Fibroblast of skin of scalp (primary cell): ENCODE data around the gene CDKN1A.
"Not testable (repeated sequence)": the region's sequence is repeated elsewhere in the genome, so short reads cannot be mapped to it uniquely, and the experiment has no call there.

Source experiments
- DNase-seq: peaks from one replicate; pipeline ENCODE4 v3.0.0-alpha.2; 2013

The CDKN1A gene

DNA sequence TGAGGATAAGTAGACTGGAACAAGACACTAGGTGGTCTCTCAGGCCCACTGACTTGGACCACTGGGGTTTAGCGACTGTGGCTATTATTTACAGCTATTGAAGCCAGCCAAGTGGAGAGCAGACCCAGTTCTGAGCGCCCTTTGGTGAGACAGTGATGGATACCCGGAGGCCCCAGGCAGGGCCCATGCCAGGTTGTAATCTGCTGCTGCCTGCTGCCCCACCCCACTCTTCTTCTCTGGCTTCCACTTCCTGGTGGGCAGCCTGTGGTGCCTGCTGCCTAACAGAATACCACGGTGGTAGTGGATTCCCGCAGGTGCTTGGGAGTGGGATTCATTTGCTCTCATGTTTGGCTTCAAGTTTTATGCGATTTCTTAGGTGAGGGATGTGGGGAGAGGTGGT is 19.7 kb downstream of the CDKN1A start:
- no peak for DNase-seq

- no peak for DNase-seq
These were observed 20.4 kb downstream of the CDKN1A start for GRCh38 chr6:36698871-36699271.

DNA sequence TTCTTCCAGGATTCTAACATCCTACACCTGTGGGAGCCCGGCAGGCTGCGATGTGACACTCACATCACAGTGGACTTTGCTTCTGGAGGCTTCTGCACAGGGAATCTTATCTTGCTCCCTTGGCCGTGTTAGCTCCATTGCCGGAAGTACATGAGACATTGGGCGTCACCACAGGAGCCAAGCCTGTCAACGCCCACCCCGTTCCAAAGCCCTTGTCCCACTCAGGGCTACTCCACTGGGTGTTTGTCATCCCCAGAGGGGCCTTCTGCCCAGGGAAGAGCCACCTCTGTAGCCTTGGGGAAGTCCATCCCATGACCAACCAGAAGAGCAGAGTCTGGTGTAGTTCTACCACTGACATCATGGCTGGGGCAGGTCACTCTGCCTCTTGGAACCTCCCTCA is 20.8 kb downstream of the CDKN1A start:
- DNase-seq: no peak

- DNase-seq: no peak
These were observed 21.7 kb downstream of the CDKN1A start for GRCh38 chr6:36700071-36700812.

GRCh38 chr6:36700831-36701230 is 22.3 kb downstream of the CDKN1A start:
- no peak for DNase-seq

GRCh38 chr6:36701401-36701991 is 23.0 kb downstream of the CDKN1A start:
- peak; percentile 23 for DNase-seq

DNA sequence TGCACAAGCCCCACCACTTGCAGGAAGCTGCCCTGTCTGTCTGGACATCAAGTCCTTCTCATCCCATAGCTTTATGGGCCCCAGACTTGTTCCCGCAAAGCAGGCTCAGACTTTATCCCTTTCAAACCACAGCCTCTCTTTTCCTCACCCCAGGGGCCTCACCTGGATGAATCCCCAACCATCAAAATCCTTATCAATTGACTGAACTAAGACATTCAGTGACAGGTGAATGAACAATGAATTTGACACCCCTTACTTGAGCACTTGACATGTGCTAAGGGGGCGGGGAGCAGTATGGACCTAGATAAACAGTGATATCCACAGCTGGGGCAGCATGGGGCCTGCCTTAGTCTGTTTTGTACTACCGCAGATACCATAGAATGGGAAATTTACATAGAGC is 24.1 kb downstream of the CDKN1A start:
- no peak for DNase-seq

DNA sequence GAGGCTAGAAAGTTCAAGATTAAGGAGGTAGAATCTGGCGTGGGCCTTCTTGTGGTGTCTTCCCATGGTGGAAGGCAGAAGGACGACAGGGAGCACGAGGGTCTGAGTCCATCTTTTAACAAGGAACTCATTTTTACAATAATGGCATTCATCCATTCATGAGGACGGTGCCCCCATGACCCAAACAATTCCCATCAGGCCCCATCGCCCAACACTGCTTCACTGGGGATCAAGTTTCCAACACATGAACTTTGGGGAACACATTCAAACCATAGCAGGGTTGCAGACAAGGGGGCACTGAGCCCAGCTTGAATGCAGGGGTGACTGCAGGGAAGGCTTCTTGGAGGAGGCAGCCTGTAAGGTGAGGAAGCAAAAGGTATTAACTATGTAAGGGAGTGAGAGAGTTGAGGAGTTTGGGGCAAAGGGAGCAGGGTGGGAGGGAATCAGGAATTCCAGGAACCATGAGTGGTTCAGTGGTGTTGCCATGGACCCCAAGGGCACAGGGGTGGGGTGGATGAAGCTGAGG is 24.6 kb downstream of the CDKN1A start:
- DNase-seq: no peak

GRCh38 chr6:36703982-36704381 is 25.5 kb downstream of the CDKN1A start:
- no peak for DNase-seq

DNA sequence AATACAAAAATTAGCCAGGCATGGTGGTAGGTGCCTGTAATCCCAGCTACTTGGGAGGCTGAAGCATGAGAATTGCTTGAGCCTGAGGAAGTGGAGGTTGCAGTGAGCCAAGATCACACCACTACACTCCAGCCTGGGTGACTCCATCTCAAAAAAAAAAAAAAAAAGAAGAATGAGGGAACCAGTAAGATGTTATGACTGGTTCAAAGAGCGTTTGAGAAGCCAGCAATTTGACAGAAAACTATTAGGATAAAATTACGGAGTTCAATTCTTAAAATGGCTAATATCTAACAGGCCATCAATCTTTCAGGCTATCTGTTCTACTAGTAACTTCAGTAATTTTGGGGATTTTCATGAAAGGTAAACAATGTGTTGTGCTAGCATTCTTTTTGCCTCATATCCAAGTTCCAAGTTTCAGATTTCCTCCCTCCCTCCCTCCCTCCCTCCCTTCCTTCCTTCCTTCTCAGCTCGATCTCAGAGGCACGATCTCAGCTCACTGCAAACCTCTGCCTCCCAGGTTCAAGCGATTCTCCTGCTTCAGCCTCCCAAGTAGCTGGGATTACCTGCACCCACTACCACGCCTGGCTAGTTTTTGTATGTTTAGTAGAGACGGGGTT is 26.6 kb downstream of the CDKN1A start:
- not testable (repeated sequence) for DNase-seq

- DNase-seq: no peak
These were observed 27.8 kb downstream of the CDKN1A start for GRCh38 chr6:36706339-36706738.

GRCh38 chr6:36712816-36713215 is 34.3 kb downstream of the CDKN1A start:
- DNase-seq: no peak

GRCh38 chr6:36713846-36714245 is 35.3 kb downstream of the CDKN1A start:
- DNase-seq: no peak

GRCh38 chr6:36714511-36714910 is 36.0 kb downstream of the CDKN1A start:
- no peak for DNase-seq

DNA sequence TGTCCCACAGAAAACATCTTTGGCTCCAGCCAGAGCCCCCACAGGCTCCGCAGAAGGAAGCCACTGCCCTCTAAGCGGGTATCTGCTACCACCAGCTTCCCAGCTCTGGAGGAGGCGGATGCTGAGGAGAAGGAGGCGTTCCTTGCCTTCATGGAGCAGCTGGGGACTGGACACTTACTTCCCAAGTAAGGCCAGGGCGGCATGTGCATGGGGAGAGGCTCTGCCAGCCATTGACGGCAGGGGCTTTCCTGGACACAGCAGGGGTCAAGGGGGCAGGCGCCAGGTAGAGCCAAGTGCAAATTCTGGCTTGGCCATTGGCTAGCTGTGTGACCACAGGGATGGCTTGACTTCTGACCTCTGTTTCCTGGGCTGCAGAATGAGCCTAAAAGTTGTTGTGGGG is 37.0 kb downstream of the CDKN1A start:
- no peak for DNase-seq

- DNase-seq: no peak
These were observed 38.1 kb downstream of the CDKN1A start for GRCh38 chr6:36716476-36717093.

GRCh38 chr6:36717231-36717825 is 38.8 kb downstream of the CDKN1A start:
- DNase-seq: no peak

- no peak for DNase-seq
These were observed 39.5 kb downstream of the CDKN1A start for GRCh38 chr6:36717871-36718540.

DNA sequence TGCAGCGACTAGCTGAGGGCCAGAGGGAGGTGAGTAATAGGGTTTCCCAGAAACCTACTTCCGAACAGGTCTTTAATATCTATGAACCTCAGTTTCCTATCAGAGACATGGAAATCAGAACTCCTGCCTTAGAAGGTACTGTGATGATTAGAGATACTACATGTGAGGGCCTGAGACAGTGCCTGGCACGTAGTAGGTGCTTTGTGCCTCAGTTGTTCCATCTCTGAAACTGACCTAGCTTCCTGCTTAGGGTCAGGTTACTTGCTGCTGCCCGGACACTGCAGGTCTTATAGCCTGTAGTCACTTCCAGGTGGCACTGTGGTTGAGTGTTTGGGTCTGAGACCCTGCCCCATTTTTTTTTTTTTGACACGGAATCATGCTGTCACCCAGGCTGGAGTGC is 40.0 kb downstream of the CDKN1A start:
- DNase-seq: no peak

GRCh38 chr6:36719126-36719525 is 40.6 kb downstream of the CDKN1A start:
- DNase-seq: no peak

- DNase-seq: no peak
These were observed 42.0 kb downstream of the CDKN1A start for GRCh38 chr6:36720251-36721141.
